ENCODE data around the gene C1orf21. TPM values are rescaled to one million over a fixed set of nuclear protein-coding genes. Genes with fewer than 3 reads are reported as not detected.

The C1orf21 gene
- total and polyA plus RNA-seq, 9 donors = 36.9 to 51.3 (median 44.3) TPM

DNA sequence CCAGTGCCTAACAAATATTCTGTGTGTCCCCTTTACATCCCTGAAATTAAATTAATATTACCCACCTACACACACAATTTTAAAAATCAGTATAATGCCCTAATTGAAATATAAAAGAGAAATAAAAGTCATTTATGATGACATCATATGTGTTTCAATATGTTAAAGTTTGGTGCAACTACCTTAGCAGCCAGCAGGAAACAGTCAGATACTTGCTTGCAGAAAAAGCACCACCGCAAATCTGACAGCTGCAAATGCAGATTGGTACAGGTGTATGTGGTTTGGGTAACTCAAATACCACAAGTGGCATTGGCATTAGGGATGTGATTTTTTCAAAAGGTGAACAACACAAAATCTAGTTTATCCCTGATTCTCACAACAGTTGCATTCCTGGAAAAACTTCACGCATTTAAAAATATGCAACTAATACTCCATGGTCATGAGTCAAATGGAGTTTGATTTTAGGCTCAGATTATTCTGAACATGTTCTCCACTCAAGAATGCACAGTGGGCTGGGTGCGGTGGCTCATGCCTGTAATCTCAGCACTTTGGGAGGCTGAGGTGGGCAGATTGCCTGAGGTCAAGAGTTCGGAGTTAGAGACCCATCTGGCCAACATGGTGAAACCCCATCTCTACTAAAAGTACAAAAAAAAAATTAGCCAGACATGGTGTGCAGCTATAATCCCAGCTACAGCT is 261.5 kb downstream of the C1orf21 start:
- no peaks in the 10 kb centered on the region for H3K36me3 ChIP-seq (ENCODE audit: control insufficient read depth, insufficient read depth, low read length)
- H3K27ac ChIP-seq (ENCODE audit: low read length) = no peak overlapping the region
- peaks cover 9% of the 10 kb centered on the region for H3K4me1 ChIP-seq (ENCODE audit: control insufficient read depth, insufficient read depth, low read length)
- 60% methylated on average over 1 of the region's 4 CpGs for WGBS (ENCODE audit: insufficient coverage)
- H3K27me3 ChIP-seq (ENCODE audit: control insufficient read depth, insufficient read depth, low read length) = no peaks in the 10 kb centered on the region
- H3K4me3 ChIP-seq (ENCODE audit: low read length) = no peak overlapping the region
- no peaks in the 10 kb centered on the region for H3K9me3 ChIP-seq (replicated peaks; ENCODE audit: control insufficient read depth, low read depth, low read length)
- DNase-seq = no peak

DNA sequence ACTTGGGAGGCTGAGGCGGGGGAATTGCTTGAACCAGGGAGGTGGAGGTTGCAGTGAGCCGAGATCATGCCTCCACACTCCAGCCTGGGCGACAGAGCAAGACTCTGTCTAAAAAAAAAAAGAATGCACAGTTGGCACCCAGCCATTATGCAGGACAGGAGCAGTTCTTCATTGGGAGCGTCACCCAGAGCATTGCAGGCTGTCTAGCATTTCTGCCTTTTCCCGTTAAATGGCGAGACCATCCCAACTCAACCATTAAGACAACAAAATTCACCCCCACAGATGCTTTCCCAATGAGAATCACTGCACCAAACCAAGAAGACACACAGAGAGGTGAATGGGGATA is 262.0 kb downstream of the C1orf21 start:
- no peaks in the 10 kb centered on the region for H3K36me3 ChIP-seq (ENCODE audit: control insufficient read depth, insufficient read depth, low read length)
- H3K27me3 ChIP-seq (ENCODE audit: control insufficient read depth, insufficient read depth, low read length) = no peaks in the 10 kb centered on the region
- 71% methylated on average over 3 of the region's 6 CpGs for WGBS (ENCODE audit: insufficient coverage)
- H3K27ac ChIP-seq (ENCODE audit: low read length) = no peak overlapping the region
- H3K4me1 ChIP-seq (ENCODE audit: control insufficient read depth, insufficient read depth, low read length) = peaks cover 9% of the 10 kb centered on the region
- no peak for DNase-seq
- H3K9me3 ChIP-seq (replicated peaks; ENCODE audit: control insufficient read depth, low read depth, low read length) = no peaks in the 10 kb centered on the region
- H3K4me3 ChIP-seq (ENCODE audit: low read length) = no peak overlapping the region

DNA sequence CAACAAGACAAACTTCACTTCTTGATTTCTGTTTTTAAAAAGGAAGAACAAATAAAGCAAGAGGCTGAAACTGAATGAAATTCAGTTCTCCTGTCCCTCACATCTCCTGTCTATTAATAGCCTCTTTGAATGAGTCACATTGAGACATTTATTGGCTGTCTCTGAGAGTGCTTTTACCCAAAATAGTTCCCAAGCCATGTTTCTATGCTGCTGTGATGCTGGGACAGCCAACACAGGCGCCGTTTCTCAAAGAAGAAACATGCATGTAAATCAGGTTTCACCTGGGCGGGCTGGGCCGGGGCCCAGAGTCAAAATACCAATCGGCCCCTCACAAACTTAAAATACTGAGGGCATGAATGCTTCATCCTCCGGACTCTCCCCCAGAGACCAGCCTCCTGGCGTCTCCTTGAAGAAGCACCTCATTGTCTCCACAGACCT is 262.6 kb downstream of the C1orf21 start:
- Histone ChIP-seq H3K27me3 (ENCODE audit: control insufficient read depth, insufficient read depth, low read length) (no peaks in the 10 kb centered on the region), H3K27ac (ENCODE audit: low read length) (no peak overlapping the region), H3K4me1 (ENCODE audit: control insufficient read depth, insufficient read depth, low read length) (peaks cover 9% of the 10 kb centered on the region), H3K4me3 (ENCODE audit: low read length) (no peak overlapping the region), H3K9me3 (replicated peaks; ENCODE audit: control insufficient read depth, low read depth, low read length) (no peaks in the 10 kb centered on the region), H3K36me3 (ENCODE audit: control insufficient read depth, insufficient read depth, low read length) (no peaks in the 10 kb centered on the region)
- 80% methylated on average over 5 of the region's 7 CpGs for WGBS (ENCODE audit: insufficient coverage)
- no peak for DNase-seq

DNA sequence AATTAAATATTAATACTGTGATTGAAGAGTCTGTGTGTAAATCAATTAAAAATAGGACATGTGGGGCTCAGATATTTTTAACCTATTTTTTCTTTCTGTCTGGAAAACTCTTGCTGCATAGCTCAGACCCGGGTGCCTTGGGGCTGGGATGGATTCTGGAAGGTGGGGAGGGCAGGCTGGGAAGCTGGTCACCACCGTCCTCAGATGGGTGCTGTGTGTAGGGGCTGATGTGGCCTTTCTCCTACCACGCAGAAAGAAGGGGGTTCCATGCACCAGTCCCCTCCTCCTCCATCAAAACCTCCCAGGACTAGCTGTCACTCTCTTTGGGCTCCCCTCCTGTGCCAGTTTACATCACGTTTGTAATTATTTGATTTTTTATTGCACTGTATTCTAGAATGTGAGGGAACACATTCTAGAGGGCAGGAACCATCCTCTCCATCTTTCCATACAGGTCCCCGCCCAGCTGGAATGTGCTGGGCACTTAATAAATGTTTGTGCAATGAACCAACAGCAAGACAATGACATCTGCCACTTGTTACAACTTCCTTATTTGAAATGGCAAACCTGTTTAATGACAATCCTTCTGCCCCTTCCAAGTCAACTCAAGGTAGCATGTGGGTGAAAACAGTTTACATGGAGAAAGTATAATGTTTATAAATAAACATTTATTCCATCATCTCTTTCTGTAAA is 263.5 kb downstream of the C1orf21 start:
- no CpG with 5 or more reads among the region's 5 CpGs for WGBS (ENCODE audit: insufficient coverage)
- Histone ChIP-seq H3K36me3 (ENCODE audit: control insufficient read depth, insufficient read depth, low read length) (no peaks in the 10 kb centered on the region), H3K4me3 (ENCODE audit: low read length) (no peak overlapping the region), H3K27me3 (ENCODE audit: control insufficient read depth, insufficient read depth, low read length) (no peaks in the 10 kb centered on the region), H3K9me3 (replicated peaks; ENCODE audit: control insufficient read depth, low read depth, low read length) (no peaks in the 10 kb centered on the region), H3K4me1 (ENCODE audit: control insufficient read depth, insufficient read depth, low read length) (peaks cover 9% of the 10 kb centered on the region), H3K27ac (ENCODE audit: low read length) (no peak overlapping the region)
- DNase-seq = no peak

DNA sequence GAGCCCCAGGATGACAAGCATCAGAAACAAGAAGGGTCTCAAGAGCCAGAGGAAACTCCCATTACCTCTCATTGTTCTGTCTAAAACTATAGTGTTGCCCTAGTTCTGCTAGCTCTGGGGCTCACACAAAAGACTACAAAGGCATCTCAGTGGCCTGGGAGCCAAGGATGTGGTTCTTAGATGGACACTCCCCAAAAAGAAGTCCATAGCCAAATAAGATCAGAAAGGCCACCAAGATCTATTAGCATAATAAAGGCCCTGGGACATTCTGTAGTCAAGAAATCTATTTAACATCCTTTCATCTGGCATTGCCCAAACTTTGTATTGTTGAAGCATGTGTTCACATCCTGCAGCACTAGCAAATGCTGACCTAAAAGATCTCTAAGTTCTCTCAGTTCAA is 268.4 kb downstream of the C1orf21 start:
- H3K9me3 ChIP-seq (replicated peaks; ENCODE audit: control insufficient read depth, low read depth, low read length) = no peaks in the 10 kb centered on the region
- no peaks in the 10 kb centered on the region for H3K36me3 ChIP-seq (ENCODE audit: control insufficient read depth, insufficient read depth, low read length)
- no peak overlapping the region for H3K4me3 ChIP-seq (ENCODE audit: low read length)
- no peak for DNase-seq
- no peak overlapping the region for H3K27ac ChIP-seq (ENCODE audit: low read length)
- no peaks in the 10 kb centered on the region for H3K27me3 ChIP-seq (ENCODE audit: control insufficient read depth, insufficient read depth, low read length)
- peaks cover 2% of the 10 kb centered on the region for H3K4me1 ChIP-seq (ENCODE audit: control insufficient read depth, insufficient read depth, low read length)

DNA sequence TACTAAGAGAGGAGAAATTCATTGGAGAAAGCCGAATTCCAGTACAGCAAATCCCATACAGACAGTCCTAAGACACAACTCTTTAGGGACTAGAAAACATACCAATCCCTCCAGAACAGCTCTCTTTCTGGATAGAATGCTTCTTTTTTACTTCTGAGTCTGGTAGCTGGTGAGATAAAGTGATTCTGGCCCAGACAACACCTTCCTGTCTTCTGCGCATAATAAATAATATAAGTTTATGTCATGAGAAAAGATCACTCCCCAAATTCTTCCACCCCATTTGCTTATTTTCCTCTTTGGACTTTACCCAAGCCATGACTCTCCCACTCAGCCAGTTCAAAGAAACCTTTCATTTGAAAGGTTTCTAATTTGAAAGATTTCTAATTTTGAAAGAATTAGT is 269.4 kb downstream of the C1orf21 start:
- H3K4me3 ChIP-seq (ENCODE audit: low read length) = no peak overlapping the region
- no peaks in the 10 kb centered on the region for H3K27me3 ChIP-seq (ENCODE audit: control insufficient read depth, insufficient read depth, low read length)
- no peaks in the 10 kb centered on the region for H3K4me1 ChIP-seq (ENCODE audit: control insufficient read depth, insufficient read depth, low read length)
- H3K36me3 ChIP-seq (ENCODE audit: control insufficient read depth, insufficient read depth, low read length) = no peaks in the 10 kb centered on the region
- no peaks in the 10 kb centered on the region for H3K9me3 ChIP-seq (replicated peaks; ENCODE audit: control insufficient read depth, low read depth, low read length)
- no peak for DNase-seq
- WGBS (ENCODE audit: insufficient coverage) = no CpG with 5 or more reads among the region's 2 CpGs
- H3K27ac ChIP-seq (ENCODE audit: low read length) = no peak overlapping the region

DNA sequence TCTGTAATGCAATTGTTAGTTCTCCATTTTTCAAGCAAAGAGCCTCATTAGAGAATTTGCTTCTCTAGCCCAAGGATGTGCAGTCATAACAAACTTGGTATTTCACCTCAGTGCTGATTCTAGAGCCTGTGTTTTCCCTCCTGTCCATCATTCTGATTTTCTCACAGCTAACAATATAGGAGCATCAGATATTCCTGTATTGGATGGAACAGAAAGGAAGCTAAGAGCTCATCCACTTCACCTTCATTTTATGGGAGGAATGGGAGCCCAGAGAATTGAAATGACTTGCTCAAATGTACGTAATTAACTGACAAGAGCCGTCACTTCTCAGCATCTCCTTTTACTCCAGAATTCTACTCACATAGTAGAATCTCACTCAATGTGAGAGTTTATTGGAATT is 271.2 kb downstream of the C1orf21 start:
- no CpG with 5 or more reads among the region's 2 CpGs for WGBS (ENCODE audit: insufficient coverage)
- Histone ChIP-seq H3K9me3 (replicated peaks; ENCODE audit: control insufficient read depth, low read depth, low read length) (no peaks in the 10 kb centered on the region), H3K4me1 (ENCODE audit: control insufficient read depth, insufficient read depth, low read length) (no peaks in the 10 kb centered on the region), H3K27me3 (ENCODE audit: control insufficient read depth, insufficient read depth, low read length) (no peaks in the 10 kb centered on the region), H3K27ac (ENCODE audit: low read length) (no peak overlapping the region), H3K4me3 (ENCODE audit: low read length) (no peak overlapping the region), H3K36me3 (ENCODE audit: control insufficient read depth, insufficient read depth, low read length) (no peaks in the 10 kb centered on the region)
- no peak for DNase-seq

DNA sequence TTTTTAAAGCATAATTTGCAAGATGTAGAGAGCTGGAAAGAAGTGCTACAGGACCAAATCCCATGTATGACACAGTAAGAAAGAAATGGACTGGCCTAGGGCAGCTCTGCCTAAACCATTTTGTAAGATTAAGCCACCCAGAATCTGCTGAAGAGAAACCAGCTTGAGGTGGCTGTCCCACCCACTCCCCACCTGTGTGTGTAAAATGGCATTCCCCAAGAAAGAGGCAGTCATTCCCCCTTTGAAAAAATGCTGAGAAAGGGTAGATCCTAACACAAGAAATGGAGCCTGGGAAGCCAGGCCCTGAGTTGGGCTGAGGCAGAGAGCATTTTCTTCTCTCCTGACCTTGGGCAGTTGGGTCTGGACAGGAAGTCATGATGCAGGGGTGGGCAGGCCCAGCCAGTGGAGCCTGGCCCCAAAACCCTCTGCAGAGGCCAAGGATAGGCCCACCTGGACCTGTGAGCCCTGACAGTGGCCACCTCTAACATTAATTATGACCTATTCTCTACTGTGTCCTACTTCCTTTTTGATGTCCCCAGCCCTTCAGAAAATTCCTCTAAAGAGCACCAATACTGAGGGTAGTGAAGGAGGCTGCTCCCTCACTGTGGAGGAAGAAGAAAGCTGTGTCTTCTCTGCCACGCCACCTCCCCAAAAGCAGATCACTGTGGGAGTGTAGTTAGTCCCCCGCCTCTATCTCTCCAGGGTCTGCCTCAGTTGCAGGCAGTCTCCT is 273.8 kb downstream of the C1orf21 start:
- no CpG with 5 or more reads among the region's 2 CpGs for WGBS (ENCODE audit: insufficient coverage)
- Histone ChIP-seq H3K36me3 (ENCODE audit: control insufficient read depth, insufficient read depth, low read length) (no peaks in the 10 kb centered on the region), H3K9me3 (replicated peaks; ENCODE audit: control insufficient read depth, low read depth, low read length) (no peaks in the 10 kb centered on the region), H3K4me3 (ENCODE audit: low read length) (no peak overlapping the region), H3K4me1 (ENCODE audit: control insufficient read depth, insufficient read depth, low read length) (peaks cover 11% of the 10 kb centered on the region), H3K27me3 (ENCODE audit: control insufficient read depth, insufficient read depth, low read length) (peaks cover 4% of the 10 kb centered on the region), H3K27ac (ENCODE audit: low read length) (no peak overlapping the region)
- DNase-seq = no peak

DNA sequence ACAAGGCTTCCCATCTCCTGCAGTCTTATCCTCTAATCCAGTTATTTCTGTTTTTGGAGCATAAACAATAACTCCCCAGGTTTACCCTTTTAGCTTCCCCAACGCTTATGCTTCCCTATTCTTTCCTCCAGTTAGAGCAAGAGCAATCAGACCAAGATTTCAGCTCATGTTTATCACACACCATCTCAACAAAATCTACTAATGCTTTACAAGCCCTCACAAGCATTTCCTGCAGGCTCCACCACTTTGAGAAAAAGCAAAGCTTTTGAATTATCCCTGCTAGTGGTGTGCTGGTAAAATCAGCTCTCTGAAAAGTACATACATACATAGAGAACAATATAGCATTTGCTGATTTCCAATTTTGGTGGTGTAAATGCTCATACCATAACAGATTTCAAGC is 275.0 kb downstream of the C1orf21 start:
- Histone ChIP-seq H3K9me3 (replicated peaks; ENCODE audit: control insufficient read depth, low read depth, low read length) (no peaks in the 10 kb centered on the region), H3K4me1 (ENCODE audit: control insufficient read depth, insufficient read depth, low read length) (peaks cover 11% of the 10 kb centered on the region), H3K36me3 (ENCODE audit: control insufficient read depth, insufficient read depth, low read length) (no peaks in the 10 kb centered on the region), H3K4me3 (ENCODE audit: low read length) (no peak overlapping the region), H3K27ac (ENCODE audit: low read length) (no peak overlapping the region), H3K27me3 (ENCODE audit: control insufficient read depth, insufficient read depth, low read length) (peaks cover 4% of the 10 kb centered on the region)
- 0% methylated on average over 1 of the region's 1 CpG for whole genome bisulfite sequencing (ENCODE audit: insufficient coverage)
- no peak for DNase-seq

DNA sequence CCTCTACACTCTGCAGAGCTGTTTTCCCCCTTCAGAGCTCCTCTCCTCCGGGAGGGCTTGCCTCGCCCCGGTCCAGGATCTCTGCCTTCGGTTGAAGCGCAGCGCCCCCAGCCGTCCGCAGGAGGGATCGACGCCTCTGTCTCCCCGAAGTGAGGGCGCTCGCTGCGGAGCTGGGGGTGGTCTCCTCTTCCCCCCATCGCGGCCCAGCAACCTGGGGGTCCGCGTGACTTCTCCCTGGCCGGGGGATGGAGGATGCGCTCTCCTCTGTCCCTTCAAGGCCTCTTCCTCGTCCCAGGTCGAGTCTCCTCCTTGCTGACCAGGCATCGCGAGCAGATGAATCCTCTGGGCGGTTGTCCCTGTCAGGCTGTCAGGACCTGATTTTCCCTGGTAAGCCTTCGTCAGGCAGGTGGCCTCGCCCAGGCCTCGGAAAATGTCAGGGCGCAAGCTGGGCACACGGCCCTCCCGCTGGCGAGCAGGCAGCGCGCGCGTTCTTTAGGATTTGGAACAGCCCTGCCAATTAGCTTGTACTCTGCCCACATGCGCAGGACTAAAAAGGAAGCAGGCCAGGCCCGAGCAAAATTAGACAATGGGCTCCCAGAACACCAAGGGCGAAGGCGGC is 277.3 kb downstream of the C1orf21 start:
- WGBS (ENCODE audit: insufficient coverage) = 22% methylated on average over 25 of the region's 40 CpGs
- Histone ChIP-seq H3K27me3 (ENCODE audit: control insufficient read depth, insufficient read depth, low read length) (peaks cover 4% of the 10 kb centered on the region), H3K4me3 (ENCODE audit: low read length) (peak overlapping the region; percentile 43), H3K36me3 (ENCODE audit: control insufficient read depth, insufficient read depth, low read length) (no peaks in the 10 kb centered on the region), H3K4me1 (ENCODE audit: control insufficient read depth, insufficient read depth, low read length) (peaks cover 11% of the 10 kb centered on the region), H3K27ac (ENCODE audit: low read length) (no peak overlapping the region), H3K9me3 (replicated peaks; ENCODE audit: control insufficient read depth, low read depth, low read length) (no peaks in the 10 kb centered on the region)
- DNase-seq = peak; percentile 87

All from muscle of leg (tissue), 11 donors.